ENCODE results near the gene SRGAP2C.

SRGAP2C gene

GRCh38 chr1:121440993-121441392 lies 256.2 kb downstream of the SRGAP2C start:
- TF ChIP-seq CTCF (IDR thresholded peaks at IDR 0.05; ENCODE audit: low read depth, low read length, missing control alignments): no peak

More at GRCh38 chr1:121440993-121441392, 256.2 kb downstream of the SRGAP2C start:
- DNase-seq (ENCODE audit: extremely low read depth, low read depth): no peak
- H3K4me3 ChIP-seq (replicated peaks; ENCODE audit: low read depth, low read length): no peak overlapping the region

All from HFF-Myc (cell line).